ENCODE data around the gene TMEM263.
"Not testable (repeated sequence)": the region's sequence is repeated elsewhere in the genome, so short reads cannot be mapped to it uniquely, and the experiment has no call there.

TMEM263 gene

GRCh38 chr12:106955377-106956047 lies at the start of gene TMEM263:
Gene TMEM263 (plus strand): TSS chr12:106955907. CDS start chr12:106967117, 11,210 bp downstream.
- DNase-seq: peak; percentile 96

- DNase-seq: no peak
These were observed 49.0 kb upstream of the TMEM263 start for GRCh38 chr12:106906715-106907114.

DNA sequence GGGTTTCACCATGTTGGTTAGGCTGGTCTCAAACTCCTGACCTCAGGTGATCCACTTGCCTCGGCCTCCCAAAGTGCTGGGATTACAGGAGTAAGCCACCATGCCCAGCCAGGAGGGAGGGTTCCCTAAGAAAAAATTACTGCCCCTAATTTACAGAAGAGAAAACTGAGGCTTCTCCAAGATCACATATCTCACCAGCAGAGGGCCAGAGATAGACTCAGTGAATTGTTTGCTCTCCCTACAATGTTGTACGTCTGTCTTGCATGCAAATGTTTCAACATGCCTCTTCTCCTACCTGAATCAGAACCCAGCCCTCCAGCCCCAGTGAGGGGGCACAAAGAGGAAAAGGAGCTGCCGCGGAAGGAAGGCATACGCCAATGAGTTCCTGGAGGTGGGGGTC lies 48.3 kb upstream of the TMEM263 start:
- no peak for DNase-seq

- DNase-seq: no peak
These were observed 47.9 kb upstream of the TMEM263 start for GRCh38 chr12:106907846-106908245.

GRCh38 chr12:106908561-106908960 lies 47.1 kb upstream of the TMEM263 start:
- DNase-seq: no peak

- no peak for DNase-seq
These were observed 45.5 kb upstream of the TMEM263 start for GRCh38 chr12:106910202-106910601.

DNA sequence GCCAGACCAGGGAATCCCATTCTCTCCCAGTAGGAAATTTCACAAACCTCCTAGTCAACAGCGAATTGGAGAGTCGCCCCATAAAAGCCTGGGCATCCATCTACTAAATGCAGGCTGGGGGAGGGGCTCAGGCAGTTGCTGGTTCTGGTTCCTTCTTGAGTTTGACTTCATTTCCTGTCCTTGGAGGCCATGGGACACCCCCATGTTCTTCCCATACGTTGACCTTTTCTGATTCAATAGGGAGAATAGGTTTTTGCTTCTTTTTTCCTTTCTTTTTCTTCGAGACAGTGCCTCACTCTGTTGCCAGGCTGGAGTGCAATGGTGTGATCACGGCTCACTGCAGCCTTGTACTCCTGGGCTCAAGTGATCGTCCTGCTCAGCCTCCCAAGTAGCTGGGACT lies 44.1 kb upstream of the TMEM263 start:
- no peak for DNase-seq

GRCh38 chr12:106913456-106913855 lies 42.3 kb upstream of the TMEM263 start:
- DNase-seq: no peak

DNA sequence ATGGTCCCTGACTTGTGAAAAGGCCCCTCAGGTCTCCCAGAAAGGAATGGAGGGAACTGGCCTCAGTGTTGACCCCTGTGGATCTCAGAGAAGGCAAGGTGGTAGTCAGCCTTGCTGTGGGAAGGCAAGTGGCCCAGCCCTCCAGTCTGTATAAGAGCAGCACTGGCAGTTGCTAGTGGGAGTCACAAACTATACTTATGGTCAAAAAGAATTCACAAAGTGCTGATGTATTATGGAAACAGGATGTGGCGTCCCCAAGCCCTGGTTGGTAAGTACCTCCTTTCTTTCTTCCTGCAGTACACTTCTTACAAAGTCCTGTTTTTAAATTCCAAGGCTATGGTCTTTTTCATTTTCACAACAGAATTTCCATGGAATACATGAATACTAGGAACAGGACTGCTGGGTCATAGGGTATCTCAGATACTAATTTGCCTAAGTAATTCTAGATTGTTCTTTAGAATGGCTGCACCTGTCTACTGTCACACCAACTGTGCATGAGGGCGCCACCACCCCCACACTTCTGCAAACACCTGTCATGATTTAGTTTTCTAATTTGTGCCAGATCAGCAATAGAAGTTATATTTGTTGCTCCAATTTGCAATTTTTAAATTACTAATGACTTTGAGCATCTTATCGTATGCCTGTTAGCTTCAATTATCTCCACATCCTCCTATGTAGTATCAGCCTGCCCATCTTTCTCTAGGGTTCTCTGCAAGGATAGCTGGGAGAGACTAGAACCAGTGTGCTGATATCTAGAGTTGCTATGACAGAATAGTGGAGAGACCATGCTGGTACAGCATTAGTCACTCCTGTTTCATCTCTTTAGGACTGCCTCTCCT lies 40.7 kb upstream of the TMEM263 start:
- DNase-seq: peak; percentile 20

DNA sequence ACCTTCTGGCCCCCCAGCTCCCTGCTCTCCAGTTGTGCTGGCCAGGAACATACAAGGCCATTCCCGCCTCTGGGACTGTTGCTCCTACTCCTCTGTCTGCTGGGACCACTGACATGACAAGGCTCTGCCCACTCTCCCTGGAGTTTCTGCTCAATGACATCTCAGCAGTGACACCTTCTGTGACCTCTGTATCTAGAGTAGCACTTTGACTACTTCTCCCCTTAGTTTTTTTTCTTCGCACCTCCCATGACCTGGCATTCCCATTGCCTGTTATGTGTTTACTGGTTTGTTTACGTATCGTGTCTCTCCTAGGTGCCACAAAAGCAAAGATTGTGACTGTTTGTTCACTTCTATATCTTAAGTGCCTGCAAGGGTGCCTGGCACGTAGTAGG lies 40.1 kb upstream of the TMEM263 start:
- no peak for DNase-seq

GRCh38 chr12:106917503-106917902 lies 38.2 kb upstream of the TMEM263 start:
- peak; percentile 3 for DNase-seq

DNA sequence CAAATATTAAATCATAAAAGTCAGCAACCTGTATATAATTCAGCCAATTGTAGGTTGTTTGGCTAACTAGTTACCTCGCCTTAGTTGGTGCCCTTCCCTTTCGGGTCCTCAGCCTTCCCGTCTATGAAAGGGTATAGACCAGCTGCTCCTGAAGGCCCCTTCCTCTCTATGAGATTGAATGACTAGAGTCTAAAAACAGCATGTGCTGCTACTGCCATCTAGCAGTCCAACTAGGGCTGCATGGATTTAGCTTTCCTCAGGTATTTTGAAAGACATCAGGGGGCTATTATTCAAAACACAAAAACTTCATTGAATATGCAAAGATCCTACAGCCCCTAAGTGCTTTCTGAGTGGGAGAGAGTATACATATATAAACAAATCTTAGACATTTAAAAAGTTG lies 37.0 kb upstream of the TMEM263 start:
- peak; percentile 59 for DNase-seq

DNA sequence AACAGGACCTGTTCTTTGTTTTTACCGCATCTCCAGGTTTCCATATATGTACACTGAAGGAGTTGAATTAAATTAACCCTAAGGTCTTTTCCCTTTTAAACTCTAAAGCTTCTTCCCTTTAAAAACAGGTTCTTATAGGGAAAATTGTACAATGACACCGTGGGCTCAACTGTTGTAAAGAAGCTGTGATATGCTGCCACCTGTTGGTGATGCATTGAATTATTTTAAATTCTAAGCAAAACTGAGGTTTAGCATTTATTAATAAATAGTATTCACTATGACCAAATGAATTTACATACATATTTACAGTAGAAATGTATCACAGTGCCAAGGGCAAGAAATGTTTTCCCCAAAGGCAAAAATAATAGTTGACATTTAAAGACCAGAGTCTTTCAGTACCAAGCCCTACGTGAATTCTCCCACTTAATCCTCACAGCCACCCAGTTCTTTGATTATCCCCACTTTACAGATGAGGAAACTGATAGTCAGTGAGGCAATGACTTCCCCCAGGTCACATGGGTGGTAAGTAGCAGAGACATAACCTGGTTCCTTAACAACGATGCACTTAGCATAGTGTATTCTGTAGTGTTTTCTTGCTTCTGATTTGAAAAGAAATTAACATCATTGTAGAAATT lies 35.7 kb upstream of the TMEM263 start:
- peak; percentile 49 for DNase-seq

GRCh38 chr12:106921976-106922375 lies 33.7 kb upstream of the TMEM263 start:
- not testable (repeated sequence) for DNase-seq

DNA sequence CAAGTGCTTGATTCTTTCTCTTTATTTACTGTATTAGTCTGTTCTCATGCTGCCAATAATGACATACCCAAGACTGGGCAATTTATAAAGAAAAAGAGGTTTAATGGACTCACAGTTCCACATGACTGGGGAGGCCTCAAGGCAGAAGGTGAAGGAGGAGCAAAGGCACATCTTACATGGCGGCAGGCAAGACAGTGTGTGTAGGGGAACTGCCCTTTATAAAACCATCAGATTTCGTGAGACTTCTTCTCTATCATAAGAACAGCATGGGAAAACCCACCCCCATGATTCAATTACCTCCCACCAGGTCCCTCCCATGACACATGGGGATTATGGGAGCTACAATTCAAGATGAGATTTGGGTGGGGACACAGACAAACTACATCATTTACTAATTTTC lies 32.1 kb upstream of the TMEM263 start:
- not testable (repeated sequence) for DNase-seq

DNA sequence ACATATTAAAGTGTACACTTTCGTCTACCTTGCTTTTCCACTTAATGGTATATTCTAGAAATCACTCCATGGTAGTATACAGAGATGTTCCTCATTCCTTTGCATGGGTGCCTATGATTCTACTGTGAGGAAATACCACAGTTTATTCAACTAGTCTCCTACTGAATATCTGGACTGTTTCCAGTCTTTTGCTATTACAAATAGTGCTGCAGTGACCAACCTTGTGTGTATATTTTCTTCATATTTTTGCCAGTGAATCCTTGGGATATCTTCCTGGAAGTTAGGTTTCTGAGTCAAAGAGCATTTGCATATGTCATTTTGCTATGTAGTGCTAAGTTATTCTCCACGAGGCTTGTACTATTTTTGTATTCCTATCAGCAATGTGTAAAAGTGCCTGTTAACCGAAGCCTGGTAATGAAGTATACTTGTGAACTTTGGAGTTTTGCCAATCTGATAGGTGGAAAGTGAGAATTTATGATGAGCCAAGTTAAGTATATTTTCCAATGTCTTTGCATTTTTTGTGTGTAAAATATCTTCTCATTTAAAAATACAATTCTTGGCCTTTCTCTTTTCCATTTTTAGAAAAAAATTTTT lies 31.3 kb upstream of the TMEM263 start:
- DNase-seq: no peak

DNA sequence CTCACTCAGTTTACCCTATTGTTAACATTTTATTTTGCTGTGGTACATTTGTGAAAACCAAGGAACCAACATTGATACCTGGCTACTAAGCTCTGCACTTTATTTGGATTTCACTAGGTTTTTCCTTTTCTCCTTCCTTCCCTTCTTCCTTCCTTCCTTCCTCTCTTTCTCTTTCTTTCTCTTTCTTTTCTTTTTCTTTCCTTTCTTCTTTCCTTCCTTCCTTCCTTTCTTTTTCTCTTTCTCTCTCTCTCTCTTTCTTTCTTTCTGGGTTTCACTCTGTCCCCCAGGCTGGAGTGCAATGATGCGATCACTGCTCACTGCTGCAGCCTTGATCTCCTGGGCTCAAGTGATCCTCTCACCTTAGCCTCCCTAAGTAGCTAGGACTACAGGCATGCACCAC lies 29.1 kb upstream of the TMEM263 start:
- no peak for DNase-seq

DNA sequence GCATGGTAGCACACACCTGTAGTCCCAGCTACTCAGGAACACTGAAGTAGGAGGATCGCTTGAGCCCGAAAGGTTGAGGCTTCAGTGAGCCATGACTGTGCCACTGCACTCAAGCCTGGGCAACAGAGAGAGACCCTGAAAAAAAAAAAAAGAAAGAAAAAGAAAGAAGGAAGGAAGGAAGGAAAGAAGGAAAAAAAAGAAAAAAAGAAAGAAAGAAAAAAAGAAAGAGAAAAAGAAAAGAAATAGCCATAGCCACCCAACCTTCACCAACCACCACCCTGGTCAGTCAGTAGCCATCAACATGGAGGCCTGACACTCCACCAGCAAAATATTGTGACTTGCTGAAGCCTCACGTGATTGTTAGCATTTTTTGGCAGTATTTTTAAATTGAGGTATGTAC lies 21.4 kb upstream of the TMEM263 start:
- DNase-seq: no peak

GRCh38 chr12:106941481-106942156 lies 14.1 kb upstream of the TMEM263 start:
- no peak for DNase-seq

- DNase-seq: no peak
These were observed 12.9 kb upstream of the TMEM263 start for GRCh38 chr12:106942775-106943174.

DNA sequence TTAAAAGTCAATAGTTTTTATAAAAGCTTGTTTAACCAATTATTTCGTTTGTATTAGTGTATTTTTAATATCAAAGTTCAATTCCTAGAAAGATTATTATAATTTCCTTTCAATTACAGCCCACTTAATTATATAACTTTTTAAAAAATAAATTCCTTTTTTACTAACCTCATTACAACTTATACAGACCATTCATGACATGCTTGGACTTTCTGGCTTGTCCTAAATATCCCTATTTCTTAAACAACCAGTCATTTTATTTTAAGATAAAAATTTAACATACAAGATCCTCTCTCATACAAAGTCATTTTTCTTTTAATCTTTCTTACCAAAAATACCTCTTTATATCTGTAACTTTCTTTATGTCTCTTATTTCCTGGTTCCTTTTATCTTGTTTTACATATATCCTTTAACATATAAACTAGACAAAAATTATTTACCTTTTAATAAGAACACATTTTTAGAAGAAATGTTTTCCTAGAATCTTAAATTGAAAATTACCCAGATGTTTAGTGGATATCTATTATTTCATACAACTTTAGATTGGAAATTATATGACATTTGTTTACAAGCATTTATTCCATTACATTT lies 10.4 kb upstream of the TMEM263 start:
- no peak for DNase-seq

GRCh38 chr12:106947461-106947860 lies 8.2 kb upstream of the TMEM263 start:
- DNase-seq: no peak

DNA sequence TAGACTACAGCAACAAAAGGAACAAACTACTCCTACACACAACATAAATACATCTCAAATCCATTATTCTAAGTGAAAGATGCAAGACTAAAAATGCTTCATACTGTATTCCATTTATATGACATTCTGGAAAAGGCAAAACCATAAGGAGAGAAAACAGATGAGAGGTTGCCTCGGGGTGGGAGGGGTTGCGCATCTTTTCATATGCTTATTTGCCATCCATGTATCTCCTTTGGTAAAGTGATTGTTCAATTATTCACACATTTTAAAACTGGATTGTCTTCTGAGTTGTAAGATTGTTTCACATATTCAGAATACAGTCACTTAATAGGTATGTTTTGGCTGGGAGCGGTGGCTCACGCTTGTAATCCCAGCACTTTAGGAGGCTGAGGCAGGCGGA lies 5.1 kb upstream of the TMEM263 start:
- DNase-seq: no peak

Measured in NCI-H146 (cell line).